ENCODE results near the gene IL1RAP.

DNA sequence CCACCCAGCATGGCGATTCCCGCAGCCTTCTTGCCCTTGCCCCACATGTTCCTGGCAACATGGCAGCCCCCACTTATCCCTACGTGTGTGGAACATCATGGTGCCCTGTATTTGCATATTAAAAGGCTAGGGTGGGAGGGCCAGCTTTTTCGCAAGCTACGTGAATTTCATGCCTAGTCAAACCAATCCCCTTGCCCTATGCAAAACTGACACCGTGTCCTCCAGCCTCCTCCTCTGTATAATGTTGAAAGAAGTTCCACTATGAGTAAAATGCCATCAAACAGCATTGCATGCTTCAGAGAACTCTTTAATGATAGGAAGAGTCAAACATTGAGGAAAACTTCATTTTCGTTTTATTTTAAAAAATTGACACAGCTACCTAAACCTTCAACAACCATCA, 170.9 kb downstream of the IL1RAP start:
- TF ChIP-seq, protein P1, sequence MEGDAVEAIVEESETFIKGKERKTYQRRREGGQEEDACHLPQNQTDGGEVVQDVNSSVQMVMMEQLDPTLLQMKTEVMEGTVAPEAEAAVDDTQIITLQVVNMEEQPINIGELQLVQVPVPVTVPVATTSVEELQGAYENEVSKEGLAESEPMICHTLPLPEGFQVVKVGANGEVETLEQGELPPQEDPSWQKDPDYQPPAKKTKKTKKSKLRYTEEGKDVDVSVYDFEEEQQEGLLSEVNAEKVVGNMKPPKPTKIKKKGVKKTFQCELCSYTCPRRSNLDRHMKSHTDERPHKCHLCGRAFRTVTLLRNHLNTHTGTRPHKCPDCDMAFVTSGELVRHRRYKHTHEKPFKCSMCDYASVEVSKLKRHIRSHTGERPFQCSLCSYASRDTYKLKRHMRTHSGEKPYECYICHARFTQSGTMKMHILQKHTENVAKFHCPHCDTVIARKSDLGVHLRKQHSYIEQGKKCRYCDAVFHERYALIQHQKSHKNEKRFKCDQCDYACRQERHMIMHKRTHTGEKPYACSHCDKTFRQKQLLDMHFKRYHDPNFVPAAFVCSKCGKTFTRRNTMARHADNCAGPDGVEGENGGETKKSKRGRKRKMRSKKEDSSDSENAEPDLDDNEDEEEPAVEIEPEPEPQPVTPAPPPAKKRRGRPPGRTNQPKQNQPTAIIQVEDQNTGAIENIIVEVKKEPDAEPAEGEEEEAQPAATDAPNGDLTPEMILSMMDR (IDR thresholded peaks at IDR 0.05; ENCODE audit: insufficient read depth, low read length) = no peak
- TF ChIP-seq POLR2AphosphoS5 (IDR thresholded peaks at IDR 0.05; ENCODE audit: low read depth) = no peak
